Small intestine (tissue), 7 donors: ENCODE results near the gene NFIX. TPM values are rescaled to one million over a fixed set of nuclear protein-coding genes. Genes with fewer than 3 reads are reported as not detected.
A peak's percentile ranks its signal among the peaks of the same experiment; 100 is the strongest.

Source experiments
- DNase-seq, 2 donors: peaks; one replicate each; pipeline versions ENCODE4 v3.0.0 to v3.0.0-alpha.2; 2013
- FAIRE-seq: peaks from 2 replicates; lab custom pipeline; 2012; peaks lifted over from hg19 to GRCh38; lab: Jason Lieb, UNC
- H3K27ac ChIP-seq, 3 donors: one replicate each; pipeline ENCODE4 v1.5.1; 2013; ENCODE audit warnings: low read length in 2 of 3, mild to moderate bottlenecking in 2 of 3, control low read depth in 1 of 3, inconsistent platforms in 1 of 3, low read depth in 1 of 3, moderate library complexity in 1 of 3
- H3K27me3 ChIP-seq, 3 donors: one replicate each; pipeline ENCODE4 v1.6.1; 2013; ENCODE audit warnings: low read length in 3 of 3, inconsistent platforms in 1 of 3; ENCODE audit not compliant: control insufficient read depth in 3 of 3, insufficient read depth in 3 of 3
- H3K36me3 ChIP-seq, 3 donors: one replicate each; pipeline ENCODE4 v1.6.1; 2013; ENCODE audit warnings: low read length in 3 of 3, inconsistent platforms in 1 of 3, low read depth in 1 of 3, mild to moderate bottlenecking in 1 of 3, moderate library complexity in 1 of 3; ENCODE audit not compliant: control insufficient read depth in 3 of 3, insufficient read depth in 2 of 3
- H3K4me1 ChIP-seq, 3 donors: one replicate each; pipeline ENCODE4 v1.6.1; 2013; ENCODE audit warnings: low read length in 2 of 3, inconsistent platforms in 1 of 3, low read depth in 1 of 3, mild to moderate bottlenecking in 1 of 3, moderate library complexity in 1 of 3; ENCODE audit not compliant: control insufficient read depth in 3 of 3, insufficient read depth in 2 of 3
- H3K4me3 ChIP-seq, 3 donors: one replicate each; pipeline ENCODE4 v1.5.1; 2013; ENCODE audit warnings: low read length in 3 of 3, control low read depth in 1 of 3, inconsistent platforms in 1 of 3, low read depth in 1 of 3, mild to moderate bottlenecking in 1 of 3, moderate library complexity in 1 of 3
- H3K9me3 ChIP-seq, 2 donors: one replicate each; pipeline ENCODE4 v1.6.1; 2013; ENCODE audit warnings: low read depth in 1 of 2, low read length in 1 of 2; ENCODE audit not compliant: control insufficient read depth in 2 of 2, insufficient read depth in 1 of 2
- WGBS, 3 donors: extraction: QIAGEN DNeasy Blood & Tissue Kit; methylation state at CpG; one replicate each; pipeline ENCODE4 v1.1.7; 2013; 5-methylcytosine and 5-hydroxymethylcytosine counted together
- polyA plus RNA-seq, 4 donors: library from polyadenylated mRNA; stranded (reverse) in 3 of 4; unstranded in 1 of 4; fragments of 200-250 nt in 3 of 4; fragments of 120-200 nt in 1 of 4; gene quantifications; one replicate each; pipeline versions ENCODE4 v1.2.1 to v1.2.3, GENCODE V29; 2013
- donor health status: healthy with polysubstance abuse.
- donor health status: control.
- donor health status: control.
- donor health status: Bipolar disorder and iron deficiency.
- donor health status: healthy.

NFIX gene
- polyA plus RNA-seq, 4 donors, result 2.9 to 31.4 (median 10.0) TPM

DNA sequence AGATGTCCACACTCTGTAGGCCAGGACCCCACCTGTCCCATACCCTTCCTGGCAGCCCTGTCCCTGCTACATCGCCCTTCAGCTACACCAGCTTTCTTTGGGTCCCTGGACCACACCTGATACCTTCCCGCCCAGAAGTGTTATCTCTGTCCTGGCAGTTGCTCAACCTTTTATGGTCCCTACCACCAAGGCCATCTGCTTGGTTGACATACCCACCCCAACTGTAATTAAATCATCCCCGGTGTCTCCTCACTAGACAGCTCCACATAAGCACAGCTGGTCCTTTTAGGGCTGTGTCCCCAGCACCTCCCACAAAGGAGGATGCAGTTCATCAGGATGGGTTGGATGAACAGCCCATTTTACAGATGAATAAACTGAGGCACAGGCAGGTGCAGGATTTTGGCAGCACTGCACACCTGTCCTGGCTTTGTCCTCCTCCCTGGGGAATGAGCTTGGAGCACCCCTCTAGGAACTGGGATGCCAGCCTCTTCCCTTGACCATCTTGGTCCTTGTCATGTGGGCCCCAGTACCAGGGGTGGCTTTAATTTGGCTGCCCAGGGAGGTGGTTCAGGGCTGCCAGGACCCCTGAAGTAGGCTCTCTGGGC, 135.7 kb downstream of the NFIX start:
- no peaks in the 10 kb centered on the region for H3K4me1 ChIP-seq
- H3K9me3 ChIP-seq, result no peaks in the 10 kb centered on the region
- no peak overlapping the region for H3K4me3 ChIP-seq
- DNase-seq (peak; percentile 22 to 36), FAIRE-seq (no peak)
- WGBS, 3 donors, result 40 to 77% (median 51%) methylated on average over 3 of the region's 3 CpGs
- H3K27me3 ChIP-seq, result no peaks in the 10 kb centered on the region
- H3K27ac ChIP-seq, result no peak overlapping the region
- peaks cover 6 to 44% (median 6%) of the 10 kb centered on the region in 3 donors for H3K36me3 ChIP-seq

DNA sequence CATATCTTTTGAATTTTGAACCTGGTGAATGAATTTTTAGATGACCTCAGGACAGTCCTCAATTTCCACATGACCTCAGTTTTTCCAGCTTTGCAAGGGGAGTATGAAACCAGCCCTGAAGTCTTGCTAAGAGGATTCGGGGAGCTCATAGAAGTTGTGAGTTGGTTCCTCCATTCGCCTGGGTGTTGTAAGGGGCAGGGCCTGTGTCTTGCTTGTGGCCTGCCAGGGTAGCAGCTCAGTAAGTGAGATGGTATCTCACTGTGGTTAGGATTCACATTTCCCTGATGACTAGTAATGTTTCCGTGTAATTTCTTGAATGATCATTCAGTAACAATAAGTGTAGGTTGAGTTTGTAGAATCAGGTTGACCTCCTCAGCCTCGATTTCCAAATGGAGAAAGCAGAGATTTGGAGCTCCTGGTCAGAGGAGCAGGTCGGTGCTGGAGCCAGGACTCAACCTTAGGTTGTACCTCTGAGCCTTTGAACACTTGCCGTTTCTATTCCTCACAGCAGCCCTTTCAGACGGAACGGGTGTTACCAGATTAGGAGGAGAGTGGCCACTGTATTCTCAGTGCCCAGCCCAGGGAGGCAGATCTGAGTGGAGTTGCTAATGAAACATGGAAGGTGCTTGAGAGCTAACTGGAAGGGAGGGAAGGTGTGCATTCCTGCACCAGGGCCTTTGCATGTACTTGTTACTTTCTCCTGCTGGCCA, 137.4 kb downstream of the NFIX start:
- Histone ChIP-seq H3K36me3 (peaks cover 11 to 54% (median 18%) of the 10 kb centered on the region in 3 donors), H3K4me1 (no peaks in the 10 kb centered on the region), H3K27ac (no peak overlapping the region), H3K4me3 (no peak overlapping the region), H3K9me3 (no peaks in the 10 kb centered on the region), H3K27me3 (no peaks in the 10 kb centered on the region)
- DNase-seq (no peak), FAIRE-seq (no peak)
- WGBS, 3 donors, result 78 to 82% (median 79%) methylated on average over 8 of the region's 8 CpGs

DNA sequence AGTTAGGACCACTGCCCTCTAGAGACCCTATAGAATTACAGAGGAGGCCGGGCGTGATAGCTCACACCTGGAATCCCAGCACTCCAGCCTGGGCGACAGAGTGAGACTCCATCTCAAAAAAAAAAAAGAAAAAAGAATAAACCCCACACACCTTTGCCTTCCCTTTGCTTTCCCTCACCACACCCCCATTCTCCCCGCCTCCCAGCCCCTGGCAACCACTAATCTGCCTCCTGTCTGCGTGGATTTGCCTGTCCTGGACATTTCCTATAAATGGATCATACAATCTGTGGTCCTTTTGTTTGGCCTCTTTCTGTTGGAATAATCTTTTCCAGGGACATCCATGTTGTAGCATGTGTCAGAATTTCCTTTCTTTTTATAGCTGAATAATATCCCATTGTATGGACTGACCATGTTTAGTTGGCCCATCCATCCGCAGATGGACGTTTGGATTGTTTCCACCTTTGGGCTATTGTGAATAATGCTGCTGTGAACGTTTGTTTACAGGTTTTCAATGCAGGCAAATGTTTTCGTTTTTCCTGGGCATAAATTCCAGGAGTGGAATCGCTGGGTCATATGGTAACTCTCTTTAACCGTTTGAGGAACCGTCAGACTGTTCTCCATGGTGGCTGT, 138.1 kb downstream of the NFIX start:
- no peaks in the 10 kb centered on the region for H3K27me3 ChIP-seq
- H3K4me1 ChIP-seq, result no peaks in the 10 kb centered on the region
- FAIRE-seq (no peak), DNase-seq (no peak)
- H3K4me3 ChIP-seq, result no peak overlapping the region
- no peak overlapping the region for H3K27ac ChIP-seq
- peaks cover 17 to 57% (median 19%) of the 10 kb centered on the region in 3 donors for H3K36me3 ChIP-seq
- WGBS, 3 donors, result 70 to 85% (median 82%) methylated on average over 12 of the region's 12 CpGs
- no peaks in the 10 kb centered on the region for H3K9me3 ChIP-seq

DNA sequence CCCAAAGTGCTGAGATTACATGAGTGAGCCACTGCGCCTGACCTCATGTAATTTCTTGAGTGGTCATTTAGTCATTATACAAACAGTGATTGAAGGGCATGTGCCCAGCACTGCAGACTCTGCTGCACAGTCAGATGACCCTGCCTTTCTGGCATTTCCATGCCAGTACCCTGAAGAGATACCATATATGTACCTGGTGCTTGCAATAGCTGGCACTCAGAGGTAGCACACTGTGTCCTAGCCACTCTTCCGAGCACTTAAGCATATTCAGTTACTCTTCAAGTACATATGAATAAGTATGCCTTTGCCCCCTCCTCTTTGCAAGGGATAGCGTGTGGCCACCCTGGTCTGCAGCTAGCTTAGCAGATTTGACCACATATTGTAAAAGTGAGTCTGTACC, 139.4 kb downstream of the NFIX start:
- FAIRE-seq (no peak), DNase-seq (no peak)
- Histone ChIP-seq H3K4me1 (no peaks in the 10 kb centered on the region), H3K9me3 (no peaks in the 10 kb centered on the region), H3K27me3 (no peaks in the 10 kb centered on the region), H3K36me3 (peaks cover 19 to 60% (median 22%) of the 10 kb centered on the region in 3 donors), H3K4me3 (no peak overlapping the region), H3K27ac (no peak overlapping the region)
- WGBS, 3 donors, result 95% methylated on average over 3 of the region's 3 CpGs

DNA sequence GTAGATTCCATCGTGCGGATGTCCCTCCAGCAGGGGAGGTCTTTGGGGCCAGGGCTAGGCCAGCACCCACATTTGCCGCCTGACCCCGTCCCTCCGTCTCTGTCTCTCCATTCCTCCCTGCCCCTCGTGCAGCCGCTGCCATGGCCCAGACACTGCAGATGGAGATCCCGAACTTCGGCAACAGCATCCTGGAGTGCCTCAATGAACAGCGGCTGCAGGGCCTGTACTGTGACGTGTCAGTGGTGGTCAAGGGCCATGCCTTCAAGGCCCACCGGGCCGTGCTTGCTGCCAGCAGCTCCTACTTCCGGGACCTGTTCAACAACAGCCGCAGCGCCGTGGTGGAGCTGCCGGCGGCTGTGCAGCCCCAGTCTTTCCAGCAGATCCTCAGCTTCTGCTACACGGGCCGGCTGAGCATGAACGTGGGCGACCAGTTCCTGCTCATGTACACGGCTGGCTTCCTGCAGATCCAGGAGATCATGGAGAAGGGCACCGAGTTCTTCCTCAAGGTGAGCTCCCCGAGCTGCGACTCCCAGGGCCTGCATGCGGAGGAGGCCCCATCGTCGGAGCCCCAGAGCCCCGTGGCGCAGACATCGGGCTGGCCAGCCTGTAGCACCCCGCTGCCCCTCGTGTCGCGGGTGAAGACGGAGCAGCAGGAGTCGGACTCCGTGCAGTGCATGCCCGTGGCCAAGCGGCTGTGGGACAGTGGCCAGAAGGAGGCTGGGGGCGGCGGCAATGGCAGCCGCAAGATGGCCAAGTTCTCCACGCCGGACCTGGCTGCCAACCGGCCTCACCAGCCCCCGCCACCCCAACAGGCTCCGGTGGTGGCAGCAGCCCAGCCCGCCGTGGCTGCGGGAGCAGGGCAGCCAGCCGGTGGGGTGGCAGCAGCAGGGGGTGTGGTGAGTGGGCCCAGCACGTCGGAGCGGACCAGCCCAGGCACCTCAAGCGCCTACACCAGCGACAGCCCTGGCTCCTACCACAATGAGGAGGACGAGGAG, 140.1 kb downstream of the NFIX start:
- Histone ChIP-seq H3K4me3 (no peak overlapping the region), H3K9me3 (no peaks in the 10 kb centered on the region), H3K36me3 (peaks cover 19 to 62% (median 22%) of the 10 kb centered on the region in 3 donors), H3K27me3 (no peaks in the 10 kb centered on the region), H3K27ac (no peak overlapping the region), H3K4me1 (no peaks in the 10 kb centered on the region)
- DNase-seq, result no peak
- WGBS, 3 donors, result 95 to 97% (median 96%) methylated on average over 49 to 60 of the region's 60 CpGs
- FAIRE-seq, result no peak

DNA sequence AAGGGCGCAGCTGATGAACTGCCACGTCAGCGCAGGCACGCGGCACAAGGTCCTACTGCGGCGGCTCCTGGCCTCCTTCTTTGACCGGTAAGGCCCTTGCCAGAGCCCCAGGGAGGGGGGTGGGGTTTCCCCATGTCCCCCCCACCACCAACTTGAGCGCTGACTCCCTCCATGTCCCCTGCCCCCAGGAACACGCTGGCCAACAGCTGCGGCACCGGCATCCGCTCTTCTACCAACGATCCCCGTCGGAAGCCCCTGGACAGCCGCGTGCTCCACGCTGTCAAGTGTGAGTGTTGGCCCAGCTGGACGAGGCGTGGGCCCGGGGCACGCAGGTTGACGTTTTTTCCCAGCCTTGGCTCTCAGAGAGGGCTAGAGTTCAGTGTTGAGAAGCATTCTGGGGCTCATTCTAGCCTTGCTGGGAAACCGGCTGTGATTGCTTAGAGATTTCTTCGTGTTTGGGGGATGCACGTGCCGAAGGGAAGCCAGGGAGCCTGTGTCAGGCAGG, 142.1 kb downstream of the NFIX start:
- Histone ChIP-seq H3K36me3 (peaks cover 19 to 58% (median 22%) of the 10 kb centered on the region in 3 donors), H3K4me1 (no peaks in the 10 kb centered on the region), H3K27me3 (no peaks in the 10 kb centered on the region), H3K27ac (no peak overlapping the region), H3K4me3 (no peak overlapping the region), H3K9me3 (no peaks in the 10 kb centered on the region)
- WGBS, 3 donors, result 91 to 94% (median 93%) methylated on average over 28 of the region's 28 CpGs
- FAIRE-seq (no peak), DNase-seq (no peak)

DNA sequence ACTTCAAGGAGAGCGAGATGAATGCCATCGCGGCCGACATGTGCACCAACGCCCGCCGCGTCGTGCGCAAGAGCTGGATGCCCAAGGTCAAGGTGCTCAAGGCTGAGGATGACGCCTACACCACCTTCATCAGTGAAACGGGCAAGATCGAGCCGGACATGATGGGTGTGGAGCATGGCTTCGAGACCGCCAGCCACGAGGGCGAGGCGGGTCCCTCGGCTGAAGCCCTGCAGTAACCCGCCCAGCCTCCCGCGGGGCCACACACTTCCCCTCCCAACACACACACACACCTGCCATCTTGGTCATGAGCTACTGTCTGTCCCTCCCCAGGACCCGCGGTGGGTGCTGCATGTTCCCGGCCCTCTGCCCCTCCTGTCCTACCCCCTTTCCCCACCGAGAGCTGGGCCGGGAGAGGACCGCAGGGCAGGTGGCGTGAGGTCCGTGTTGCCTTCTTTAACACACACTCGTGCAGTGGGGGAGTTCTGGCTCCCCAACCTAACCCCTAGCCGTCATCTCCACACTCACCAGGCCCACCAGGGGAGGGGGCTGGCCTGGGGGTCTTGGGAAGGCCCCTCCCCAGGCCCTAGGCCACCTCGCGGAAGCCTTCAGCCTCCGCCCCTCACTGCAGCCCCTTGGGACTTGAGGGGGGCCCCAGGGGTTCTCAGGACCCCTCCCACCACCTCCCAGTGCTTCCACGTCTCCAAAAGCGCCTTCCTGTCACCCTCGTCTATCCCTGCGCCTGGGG, 143.1 kb downstream of the NFIX start:
- no peak overlapping the region for H3K27ac ChIP-seq
- no peaks in the 10 kb centered on the region for H3K27me3 ChIP-seq
- FAIRE-seq (no peak), DNase-seq (no peak)
- peaks cover 19 to 56% (median 22%) of the 10 kb centered on the region in 3 donors for H3K36me3 ChIP-seq
- H3K4me1 ChIP-seq, result no peaks in the 10 kb centered on the region
- 88 to 89% (median 89%) methylated on average over 38 to 40 of the region's 40 CpGs for WGBS, 3 donors
- H3K4me3 ChIP-seq, result no peak overlapping the region
- no peaks in the 10 kb centered on the region for H3K9me3 ChIP-seq
